ENCODE results near the gene RBM33. TPM values are rescaled to one million over a fixed set of nuclear protein-coding genes. Genes with fewer than 3 reads are reported as not detected.

Gene RBM33
- total and polyA plus RNA-seq, 2 of the 8 experiments (the other 6 are each of a cell fraction or from before 2014, with no cell fraction given), result 16.5 to 64.6 TPM

GRCh38 chr7:155800741-155801267 lies 156.3 kb downstream of the RBM33 start:
- Histone ChIP-seq H3K4ac (replicated peaks; ENCODE audit: insufficient read length, low read depth, low read length) (no peak overlapping the region), H3K18ac (ENCODE audit: extremely low read depth, low read length) (no peak overlapping the region), H3K4me1 (replicated peaks in 1 of 4; ENCODE audit: control insufficient read depth in 3 of 4, insufficient read depth in 4 of 4, low read length in 3 of 4) (peaks cover 3 to 16% (median 9%) of the 10 kb centered on the region in 4 experiments), H3K14ac (ENCODE audit: insufficient read length) (no peak overlapping the region), H2AFZ (ENCODE audit: low read length) (no peak overlapping the region), H3K9ac (replicated peaks in 1 of 4; ENCODE audit: extremely low read depth in 1 of 4, low read depth in 3 of 4, low read length in 3 of 4) (no peak overlapping the region), H2BK12ac (ENCODE audit: low read depth, low read length) (no peak overlapping the region), H3K79me1 (ENCODE audit: low read depth, low read length) (no peaks in the 10 kb centered on the region), H4K5ac (ENCODE audit: insufficient read length, low read depth, low read length) (no peak overlapping the region), H2BK20ac (ENCODE audit: low read length) (no peak overlapping the region; the same call in 1 of the 2 replicates), H4K8ac (ENCODE audit: extremely low read depth, insufficient read depth, low read length) (no peak overlapping the region), H3K9me3 (ENCODE audit: insufficient read depth in 2 of 2, low read depth in 1 of 2, low read length in 1 of 2) (peaks cover 0 to 8% of the 10 kb centered on the region in 2 experiments; a peak in 2 of 4 replicates), H3K4me3 (ENCODE audit: extremely low read depth in 1 of 4, insufficient read depth in 2 of 4, low read depth in 3 of 4, low read length in 4 of 4) (no peak overlapping the region), H3K79me2 (ENCODE audit: control insufficient read depth in 1 of 2, insufficient read depth in 2 of 2, low read length in 2 of 2) (no peaks in the 10 kb centered on the region), H4K91ac (replicated peaks; ENCODE audit: insufficient read length, low read length) (no peak overlapping the region), H3K36me3 (ENCODE audit: control insufficient read depth in 2 of 4, insufficient read depth in 4 of 4, low read length in 3 of 4) (peaks cover 0 to 6% (median 0%) of the 10 kb centered on the region in 4 experiments; a peak in 2 of 8 replicates), H2BK15ac (ENCODE audit: low read length) (no peak overlapping the region), H2BK5ac (ENCODE audit: low read depth, low read length) (no peak overlapping the region), H2AK5ac (ENCODE audit: low read depth, low read length) (no peak overlapping the region), H2BK120ac (replicated peaks; ENCODE audit: low read depth, low read length) (no peak overlapping the region), H3K23ac (ENCODE audit: insufficient read length) (no peak overlapping the region), H4K20me1 (replicated peaks in 1 of 2; ENCODE audit: control insufficient read depth in 1 of 2, insufficient read depth in 2 of 2, low read length in 2 of 2) (peaks cover 2 to 4% of the 10 kb centered on the region in 2 experiments), H3K27ac (ENCODE audit: low read depth, low read length) (no peak overlapping the region), H3K27me3 (replicated peaks in 1 of 4; ENCODE audit: control insufficient read depth in 3 of 4, extremely low read depth in 1 of 4, insufficient read depth in 3 of 4, low read length in 3 of 4) (peaks cover 39 to 95% (median 83%) of the 10 kb centered on the region in 4 experiments), H3K4me2 (ENCODE audit: insufficient read depth in 1 of 2, low read depth in 2 of 2, low read length in 2 of 2) (no peak overlapping the region), H3K23me2 (ENCODE audit: low read depth, low read length) (peaks cover 5% of the 10 kb centered on the region; the same call in 1 of the 2 replicates), H3K56ac (replicated peaks; ENCODE audit: insufficient read length, low read depth, low read length) (no peak overlapping the region)
- DNase-seq (ENCODE audit: low read depth in 1 of 2, low spot score in 2 of 2) (no peak), FAIRE-seq (no peak)
- WGBS, 2 experiments (ENCODE audit: extremely low coverage in 1 of 2, insufficient coverage in 1 of 2, insufficient read length in 1 of 2, insufficient replicate concordance in 2 of 2, low coverage in 1 of 2, low lambda C conversion rate in 2 of 2, missing lambda C conversion rate in 1 of 2), result 87% methylated on average over 16 of the region's 16 CpGs; no CpG with 5 or more reads in 1 of the 2 experiments
- ChIA-PET POLR2A (ENCODE audit: partially characterized antibody) (no interaction called here), CTCF (ENCODE audit: partially characterized antibody) (interaction anchor here (0.6 kb wide), 1 partner anchor 137 kb away, joined by 3 read pairs; no protein-coding TSS in a partner anchor)
- no peak for TF ChIP-seq POU5F1 (IDR thresholded peaks at IDR 0.05; ENCODE audit: low read depth, low read length)
